Osteoblast (primary cell): ENCODE data around the gene CWC22. TPM values are rescaled to one million over a fixed set of nuclear protein-coding genes. Genes with fewer than 3 reads are reported as not detected.

Source experiments
- DNase-seq: peaks from one replicate; pipeline ENCODE4 v3.0.0; 2011; ENCODE audit warnings: low spot score, mixed read lengths; ENCODE audit not compliant: insufficient read length; ENCODE audit errors: missing footprints
- H2AFZ ChIP-seq: 2 replicates; pipeline ENCODE4 v1.6.0; 2011; ENCODE audit warnings: mild to moderate bottlenecking, low read length
- H3K27ac ChIP-seq: 2 replicates; pipeline ENCODE4 v1.5.1; 2011; ENCODE audit warnings: mild to moderate bottlenecking, low read depth, low read length, moderate library complexity
- H3K27me3 ChIP-seq: 2 replicates; pipeline ENCODE4 v1.6.0; 2012; ENCODE audit warnings: mild to moderate bottlenecking, control low read depth, inconsistent platforms, low read length, moderate library complexity; ENCODE audit not compliant: insufficient read depth
- H3K36me3 ChIP-seq: 2 replicates; pipeline ENCODE4 v1.5.1; 2011; ENCODE audit warnings: mild to moderate bottlenecking, low read length, control low read depth, moderate library complexity; ENCODE audit not compliant: insufficient read depth
- H3K4me1 ChIP-seq: 2 replicates; pipeline ENCODE4 v1.5.1; 2011; ENCODE audit warnings: mild to moderate bottlenecking, low read length, control low read depth, moderate library complexity; ENCODE audit not compliant: insufficient read depth
- H3K4me2 ChIP-seq: 2 replicates; pipeline ENCODE4 v1.6.0; 2011; ENCODE audit warnings: mild to moderate bottlenecking, low read length; ENCODE audit not compliant: insufficient read depth
- H3K4me3 ChIP-seq: fragments of 200-600 bp; sonication (generic); 3 replicates; pipeline ENCODE4 v1.5.1; 2012; ENCODE audit warnings: mild to moderate bottlenecking, low read length, inconsistent platforms; ENCODE audit not compliant: insufficient read depth
- H3K79me2 ChIP-seq: 2 replicates; pipeline ENCODE4 v1.6.0; 2012; ENCODE audit warnings: mild to moderate bottlenecking, low read length, control low read depth, inconsistent platforms; ENCODE audit not compliant: insufficient read depth
- H3K9me3 ChIP-seq: 2 replicates; pipeline ENCODE4 v1.5.1; 2011; ENCODE audit warnings: low read depth, low read length, control low read depth
- H4K20me1 ChIP-seq: 2 replicates; pipeline ENCODE4 v1.6.0; 2012; ENCODE audit warnings: mild to moderate bottlenecking, low read length, control low read depth; ENCODE audit not compliant: insufficient read depth
- total RNA-seq: library from RNA; depleted of rRNA; stranded (reverse); fragments of >200 nt; gene quantifications from 2 replicates; pipeline ENCODE4 v1.2.3, GENCODE V29; 2012
- TF ChIP-seq, protein P1 (sequence below): IDR thresholded peaks from 2 replicates; pipeline ENCODE4 v1.5.1; 2011; ENCODE audit warnings: mild to moderate bottlenecking, low read depth, low read length, moderate library complexity; ENCODE audit errors: extremely low read depth

CWC22 gene
- total RNA-seq, 1 donor, result 15.2 TPM

DNA sequence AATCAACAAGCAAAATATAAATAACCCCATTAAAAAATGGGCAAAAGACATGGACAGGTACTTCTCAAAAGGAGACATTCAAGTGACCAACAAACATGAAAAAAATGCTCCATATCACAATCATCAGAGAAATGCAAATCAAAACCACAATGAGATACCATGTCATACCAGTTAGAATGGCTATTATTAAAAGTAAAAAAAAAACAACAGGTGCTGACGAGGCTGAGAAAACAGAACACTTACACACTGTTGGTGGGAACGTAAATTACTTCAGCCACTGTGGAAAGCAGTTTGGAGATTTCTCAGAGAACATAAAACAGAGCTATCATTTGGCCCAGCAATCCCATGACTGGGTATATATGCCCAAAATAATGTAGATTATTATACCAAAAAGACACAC lies 69.1 kb downstream of the CWC22 start:
- H4K20me1 ChIP-seq, result no peaks in the 10 kb centered on the region
- H2AFZ ChIP-seq, result no peak overlapping the region
- no peak overlapping the region for H3K4me3 ChIP-seq
- H3K4me1 ChIP-seq, result no peaks in the 10 kb centered on the region
- no peaks in the 10 kb centered on the region for H3K79me2 ChIP-seq
- H3K27ac ChIP-seq, result no peak overlapping the region
- H3K36me3 ChIP-seq, result no peaks in the 10 kb centered on the region
- H3K4me2 ChIP-seq, result no peak overlapping the region
- TF ChIP-seq, protein P1, sequence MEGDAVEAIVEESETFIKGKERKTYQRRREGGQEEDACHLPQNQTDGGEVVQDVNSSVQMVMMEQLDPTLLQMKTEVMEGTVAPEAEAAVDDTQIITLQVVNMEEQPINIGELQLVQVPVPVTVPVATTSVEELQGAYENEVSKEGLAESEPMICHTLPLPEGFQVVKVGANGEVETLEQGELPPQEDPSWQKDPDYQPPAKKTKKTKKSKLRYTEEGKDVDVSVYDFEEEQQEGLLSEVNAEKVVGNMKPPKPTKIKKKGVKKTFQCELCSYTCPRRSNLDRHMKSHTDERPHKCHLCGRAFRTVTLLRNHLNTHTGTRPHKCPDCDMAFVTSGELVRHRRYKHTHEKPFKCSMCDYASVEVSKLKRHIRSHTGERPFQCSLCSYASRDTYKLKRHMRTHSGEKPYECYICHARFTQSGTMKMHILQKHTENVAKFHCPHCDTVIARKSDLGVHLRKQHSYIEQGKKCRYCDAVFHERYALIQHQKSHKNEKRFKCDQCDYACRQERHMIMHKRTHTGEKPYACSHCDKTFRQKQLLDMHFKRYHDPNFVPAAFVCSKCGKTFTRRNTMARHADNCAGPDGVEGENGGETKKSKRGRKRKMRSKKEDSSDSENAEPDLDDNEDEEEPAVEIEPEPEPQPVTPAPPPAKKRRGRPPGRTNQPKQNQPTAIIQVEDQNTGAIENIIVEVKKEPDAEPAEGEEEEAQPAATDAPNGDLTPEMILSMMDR, result no peak
- no peaks in the 10 kb centered on the region for H3K27me3 ChIP-seq
- no peak for DNase-seq
- H3K9me3 ChIP-seq, result no peaks in the 10 kb centered on the region

DNA sequence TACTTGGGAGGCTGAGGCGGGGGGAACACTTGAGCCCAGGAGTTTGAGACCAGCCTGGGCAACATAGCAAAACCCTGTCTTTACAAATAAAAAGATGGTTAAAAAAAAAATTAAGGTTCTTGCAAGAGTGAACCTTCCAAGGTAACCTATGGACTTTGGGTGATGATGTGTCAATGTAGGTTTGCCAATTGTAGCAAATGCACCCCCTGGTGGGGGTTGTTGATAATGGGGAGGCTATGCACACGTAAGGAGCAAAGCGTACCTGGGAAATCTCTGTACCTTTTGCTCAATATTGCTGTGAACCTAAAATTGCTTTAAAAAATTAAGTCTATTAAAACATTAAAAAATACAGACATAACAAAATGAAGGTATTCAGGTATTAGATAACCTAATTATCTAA lies 70.4 kb downstream of the CWC22 start:
- Histone ChIP-seq H4K20me1 (no peaks in the 10 kb centered on the region), H3K27me3 (no peaks in the 10 kb centered on the region), H3K4me2 (no peak overlapping the region), H3K79me2 (no peaks in the 10 kb centered on the region), H3K36me3 (no peaks in the 10 kb centered on the region), H3K4me3 (no peak overlapping the region), H3K9me3 (no peaks in the 10 kb centered on the region), H3K4me1 (no peaks in the 10 kb centered on the region), H3K27ac (no peak overlapping the region), H2AFZ (no peak overlapping the region)
- TF ChIP-seq, protein P1, result peak; percentile 49
- no peak for DNase-seq

DNA sequence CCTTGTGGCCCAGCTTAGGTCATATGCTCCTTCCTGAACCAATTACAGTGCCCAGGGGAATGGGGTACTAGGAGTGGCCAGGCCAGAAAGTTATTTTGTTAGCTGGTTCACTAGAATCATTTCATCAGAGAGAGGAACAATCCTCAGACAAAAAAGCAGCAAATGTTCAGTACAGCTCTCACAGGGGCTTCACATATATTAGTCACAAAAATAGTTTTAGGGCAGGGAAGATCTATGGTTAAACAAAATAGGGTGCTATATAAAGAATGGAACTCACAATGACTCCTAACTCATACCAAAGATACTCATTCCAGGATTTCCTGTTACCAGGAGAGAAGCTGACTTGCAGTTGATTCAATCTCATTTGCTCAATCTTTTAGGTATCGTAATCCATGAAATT lies 71.0 kb downstream of the CWC22 start:
- TF ChIP-seq, protein P1, result no peak
- H3K4me3 ChIP-seq, result no peak overlapping the region
- H3K4me2 ChIP-seq, result no peak overlapping the region
- no peak for DNase-seq
- no peaks in the 10 kb centered on the region for H3K9me3 ChIP-seq
- no peaks in the 10 kb centered on the region for H3K27me3 ChIP-seq
- H4K20me1 ChIP-seq, result no peaks in the 10 kb centered on the region
- H3K27ac ChIP-seq, result no peak overlapping the region
- no peaks in the 10 kb centered on the region for H3K36me3 ChIP-seq
- H2AFZ ChIP-seq, result no peak overlapping the region
- H3K79me2 ChIP-seq, result no peaks in the 10 kb centered on the region
- no peaks in the 10 kb centered on the region for H3K4me1 ChIP-seq

DNA sequence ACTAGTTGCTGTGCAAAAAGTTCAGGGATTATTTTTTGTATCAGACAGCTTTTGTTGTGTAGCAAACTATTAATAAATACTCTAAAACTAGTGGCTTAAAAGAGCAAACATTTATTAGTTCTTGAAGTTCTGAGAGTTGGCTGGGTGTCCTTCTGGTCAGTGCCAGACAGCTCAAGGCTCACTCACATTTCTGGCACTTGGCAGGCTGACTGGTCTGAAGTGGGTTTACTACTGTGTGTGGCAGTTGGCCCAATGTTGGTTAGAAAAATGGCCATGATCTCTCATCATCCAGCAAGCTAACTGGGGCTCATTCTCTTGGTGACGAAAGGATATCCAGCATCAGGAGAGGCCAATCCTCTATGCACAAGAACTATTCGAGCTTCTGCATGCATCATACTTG lies 74.3 kb downstream of the CWC22 start:
- DNase-seq, result no peak
- Histone ChIP-seq H3K79me2 (no peaks in the 10 kb centered on the region), H3K27ac (no peak overlapping the region), H3K27me3 (no peaks in the 10 kb centered on the region), H3K4me2 (no peak overlapping the region), H4K20me1 (no peaks in the 10 kb centered on the region), H3K36me3 (no peaks in the 10 kb centered on the region), H3K9me3 (no peaks in the 10 kb centered on the region), H2AFZ (no peak overlapping the region), H3K4me1 (no peaks in the 10 kb centered on the region), H3K4me3 (no peak overlapping the region)
- TF ChIP-seq, protein P1, result no peak
